Small intestine (tissue), 7 donors: ENCODE results near the gene TUBB1. TPM values are rescaled to one million over a fixed set of nuclear protein-coding genes. Genes with fewer than 3 reads are reported as not detected.

Experiments used
- DNase-seq, 2 donors: peaks; one replicate each; pipeline versions ENCODE4 v3.0.0 to v3.0.0-alpha.2; 2013
- FAIRE-seq: peaks from 2 replicates; lab custom pipeline; 2012; peaks lifted over from hg19 to GRCh38; lab: Jason Lieb, UNC
- H3K27ac ChIP-seq, 3 donors: one replicate each; pipeline ENCODE4 v1.5.1; 2013; ENCODE audit warnings: low read length in 2 of 3, mild to moderate bottlenecking in 2 of 3, control low read depth in 1 of 3, inconsistent platforms in 1 of 3, low read depth in 1 of 3, moderate library complexity in 1 of 3
- H3K27me3 ChIP-seq, 3 donors: one replicate each; pipeline ENCODE4 v1.6.1; 2013; ENCODE audit warnings: low read length in 3 of 3, inconsistent platforms in 1 of 3; ENCODE audit not compliant: control insufficient read depth in 3 of 3, insufficient read depth in 3 of 3
- H3K36me3 ChIP-seq, 3 donors: one replicate each; pipeline ENCODE4 v1.6.1; 2013; ENCODE audit warnings: low read length in 3 of 3, inconsistent platforms in 1 of 3, low read depth in 1 of 3, mild to moderate bottlenecking in 1 of 3, moderate library complexity in 1 of 3; ENCODE audit not compliant: control insufficient read depth in 3 of 3, insufficient read depth in 2 of 3
- H3K4me1 ChIP-seq, 3 donors: one replicate each; pipeline ENCODE4 v1.6.1; 2013; ENCODE audit warnings: low read length in 2 of 3, inconsistent platforms in 1 of 3, low read depth in 1 of 3, mild to moderate bottlenecking in 1 of 3, moderate library complexity in 1 of 3; ENCODE audit not compliant: control insufficient read depth in 3 of 3, insufficient read depth in 2 of 3
- H3K4me3 ChIP-seq, 3 donors: one replicate each; pipeline ENCODE4 v1.5.1; 2013; ENCODE audit warnings: low read length in 3 of 3, control low read depth in 1 of 3, inconsistent platforms in 1 of 3, low read depth in 1 of 3, mild to moderate bottlenecking in 1 of 3, moderate library complexity in 1 of 3
- H3K9me3 ChIP-seq, 2 donors: one replicate each; pipeline ENCODE4 v1.6.1; 2013; ENCODE audit warnings: low read depth in 1 of 2, low read length in 1 of 2; ENCODE audit not compliant: control insufficient read depth in 2 of 2, insufficient read depth in 1 of 2
- WGBS, 3 donors: extraction: QIAGEN DNeasy Blood & Tissue Kit; methylation state at CpG; one replicate each; pipeline ENCODE4 v1.1.7; 2013; 5-methylcytosine and 5-hydroxymethylcytosine counted together
- polyA plus RNA-seq, 4 donors: library from polyadenylated mRNA; stranded (reverse) in 3 of 4; unstranded in 1 of 4; fragments of 200-250 nt in 3 of 4; fragments of 120-200 nt in 1 of 4; gene quantifications; one replicate each; pipeline versions ENCODE4 v1.2.1 to v1.2.3, GENCODE V29; 2013
- donor health status: healthy with polysubstance abuse.
- donor health status: control.
- donor health status: control.
- donor health status: Bipolar disorder and iron deficiency.
- donor health status: healthy.

The TUBB1 gene
- polyA plus RNA-seq, 4 donors, result 0.01 to 0.30 TPM; not detected in 2

DNA sequence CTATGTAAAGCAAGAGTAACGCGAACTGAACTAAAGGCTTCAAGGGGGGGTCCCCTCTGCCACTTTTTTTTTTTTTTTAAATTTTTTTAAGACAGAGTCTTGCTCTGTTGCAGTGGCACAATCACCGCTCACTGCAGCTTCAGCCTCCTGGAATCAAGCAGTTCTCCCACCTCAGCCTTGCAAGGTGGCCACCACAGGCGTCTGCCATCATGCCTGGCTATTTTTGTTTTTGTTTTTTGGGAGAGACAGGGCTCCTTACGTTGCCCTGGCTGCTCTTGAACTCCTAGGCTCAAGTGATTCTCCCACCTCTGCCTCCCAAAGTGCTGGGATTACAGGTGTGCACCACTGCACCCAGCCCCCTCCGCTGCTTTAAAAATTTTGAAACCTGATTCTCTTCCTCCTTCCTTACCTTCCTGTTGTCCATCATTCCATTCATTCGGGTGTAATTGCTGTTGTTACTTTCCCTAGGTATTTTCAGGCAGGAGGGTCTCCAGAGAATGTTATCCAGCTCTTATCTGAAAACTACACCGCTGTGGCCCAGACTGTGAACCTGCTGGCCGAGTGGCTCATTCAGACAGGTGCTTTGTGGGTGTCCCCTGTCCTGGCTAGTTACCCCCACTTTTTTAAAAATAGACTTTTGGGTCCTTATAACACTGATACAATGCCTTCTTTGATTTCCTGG is 32.8 kb upstream of the TUBB1 start:
- 76 to 84% (median 82%) methylated on average over 9 of the region's 9 CpGs for WGBS, 3 donors
- H3K27me3 ChIP-seq, result no peaks in the 10 kb centered on the region
- no peak overlapping the region for H3K27ac ChIP-seq
- no peak for FAIRE-seq
- H3K4me1 ChIP-seq, result peaks cover 0 to 10% (median 6%) of the 10 kb centered on the region in 3 donors
- no peaks in the 10 kb centered on the region for H3K9me3 ChIP-seq
- peaks cover 17 to 39% (median 24%) of the 10 kb centered on the region in 3 donors for H3K36me3 ChIP-seq
- H3K4me3 ChIP-seq, result no peak overlapping the region
- no peak for DNase-seq

DNA sequence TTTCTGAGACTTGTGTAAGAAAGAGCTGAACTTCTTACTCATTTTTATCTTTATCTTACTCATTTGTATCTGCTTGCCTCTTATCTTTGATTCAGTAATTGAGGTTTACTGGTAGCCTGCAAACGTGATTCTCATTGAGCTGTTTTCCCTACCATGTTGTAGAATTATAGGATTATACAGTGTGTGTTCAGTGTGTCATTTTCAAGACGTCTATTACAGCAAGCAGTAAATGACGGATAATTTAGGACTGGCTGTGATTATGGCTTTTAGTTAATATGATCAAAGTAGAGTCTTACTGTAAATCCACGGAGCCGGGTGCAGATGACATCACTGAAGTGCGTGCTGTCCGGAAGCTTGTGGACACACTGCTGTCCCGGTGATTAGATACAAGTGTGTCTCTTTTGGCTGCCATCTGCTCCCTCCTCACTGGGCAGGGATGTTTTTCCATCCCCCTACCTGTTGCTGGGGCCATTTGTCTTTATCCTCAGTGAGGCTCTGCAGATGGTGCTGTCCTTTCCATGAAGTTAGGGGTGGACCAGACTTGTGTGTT is 32.2 kb upstream of the TUBB1 start:
- Histone ChIP-seq H3K4me1 (peaks cover 0 to 10% (median 6%) of the 10 kb centered on the region in 3 donors), H3K9me3 (no peaks in the 10 kb centered on the region), H3K4me3 (no peak overlapping the region), H3K27me3 (no peaks in the 10 kb centered on the region), H3K36me3 (peaks cover 17 to 41% (median 24%) of the 10 kb centered on the region in 3 donors), H3K27ac (no peak overlapping the region)
- FAIRE-seq (no peak), DNase-seq (no peak)
- 73 to 82% (median 79%) methylated on average over 8 of the region's 8 CpGs for WGBS, 3 donors

DNA sequence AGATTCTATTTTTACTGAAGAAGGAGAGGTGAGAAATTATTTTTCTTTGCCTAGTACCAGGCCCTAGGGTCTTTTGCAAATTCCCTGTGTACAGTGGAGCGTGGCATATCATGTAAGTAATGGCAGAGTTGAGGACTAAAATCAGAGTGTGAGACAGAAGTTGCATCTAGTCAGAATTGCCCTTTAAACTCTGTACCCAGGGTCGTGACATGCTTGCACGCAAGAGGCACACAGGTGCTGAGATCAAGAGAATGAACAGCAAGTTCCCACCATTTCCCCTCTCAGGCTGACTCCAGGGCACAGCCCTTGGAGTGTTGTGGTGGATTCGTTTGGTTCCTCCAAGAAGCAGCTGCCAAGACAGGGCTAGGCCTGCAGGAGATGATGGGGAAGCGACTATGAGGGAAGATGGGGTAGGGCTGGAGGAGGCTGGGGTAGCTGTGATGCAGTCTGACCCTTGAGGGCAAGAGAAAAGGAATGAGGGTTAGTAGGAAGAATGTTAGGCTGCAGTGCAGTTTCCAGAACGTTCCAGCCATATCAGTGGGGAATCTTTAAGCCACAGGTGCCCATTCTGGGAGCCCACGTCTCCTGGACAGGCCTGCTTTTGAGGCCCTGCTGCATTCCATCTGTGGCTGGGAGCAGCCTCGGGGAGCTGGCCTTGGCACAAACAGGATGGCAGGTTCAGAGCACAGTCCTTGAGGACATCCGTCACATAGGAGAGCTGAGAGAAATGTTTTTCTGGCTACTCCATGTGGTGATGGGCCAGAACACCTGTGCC is 31.3 kb upstream of the TUBB1 start:
- DNase-seq (no peak), FAIRE-seq (no peak)
- WGBS, 3 donors, result 87 to 89% (median 87%) methylated on average over 9 of the region's 9 CpGs
- H3K9me3 ChIP-seq, result no peaks in the 10 kb centered on the region
- H3K4me1 ChIP-seq, result peaks cover 0 to 3% (median 0%) of the 10 kb centered on the region in 3 donors
- no peak overlapping the region for H3K27ac ChIP-seq
- H3K27me3 ChIP-seq, result no peaks in the 10 kb centered on the region
- H3K4me3 ChIP-seq, result no peak overlapping the region
- peaks cover 20 to 47% (median 24%) of the 10 kb centered on the region in 3 donors for H3K36me3 ChIP-seq

DNA sequence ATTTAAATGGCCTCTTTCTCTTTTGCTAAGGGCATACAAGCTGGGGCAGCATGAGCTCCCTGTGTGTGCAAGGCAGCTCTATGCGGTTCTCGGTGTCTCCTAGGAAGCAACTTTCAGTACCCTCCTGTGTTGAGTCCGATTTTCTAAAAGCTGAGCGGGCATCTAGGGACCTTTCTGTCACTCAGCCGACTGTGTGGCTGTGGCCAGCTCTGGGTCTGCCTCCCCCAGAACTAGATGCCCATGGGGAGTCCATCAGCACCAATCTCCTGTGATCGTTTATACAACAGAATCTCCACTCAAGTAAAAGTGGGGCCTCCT is 30.7 kb upstream of the TUBB1 start:
- DNase-seq (no peak), FAIRE-seq (no peak)
- WGBS, 3 donors, result 92 to 97% (median 94%) methylated on average over 6 of the region's 6 CpGs
- Histone ChIP-seq H3K9me3 (no peaks in the 10 kb centered on the region), H3K4me1 (peaks cover 0 to 3% (median 0%) of the 10 kb centered on the region in 3 donors), H3K27me3 (no peaks in the 10 kb centered on the region), H3K36me3 (peaks cover 23 to 52% (median 28%) of the 10 kb centered on the region in 3 donors), H3K27ac (no peak overlapping the region), H3K4me3 (no peak overlapping the region)

DNA sequence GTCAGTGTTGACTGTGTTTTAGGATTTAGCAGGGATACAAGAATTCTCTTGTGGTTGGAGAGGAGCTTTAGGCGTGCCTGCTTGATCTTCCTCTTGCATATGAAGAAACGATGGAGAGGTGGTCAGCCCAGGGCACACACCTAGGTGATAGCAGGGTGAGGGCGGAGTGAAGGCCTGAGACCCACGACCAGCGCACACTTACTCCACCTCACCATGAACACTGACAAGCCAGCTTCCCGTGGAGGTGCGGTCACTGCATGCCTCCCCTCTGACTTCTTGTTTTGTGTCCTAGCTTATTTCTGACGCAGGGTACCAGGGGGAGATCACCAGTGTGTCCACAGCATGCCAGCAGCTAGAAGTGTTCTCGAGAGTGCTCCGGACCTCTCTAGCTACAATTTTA is 30.0 kb upstream of the TUBB1 start:
- H3K27ac ChIP-seq, result no peak overlapping the region
- DNase-seq, result no peak
- H3K27me3 ChIP-seq, result no peaks in the 10 kb centered on the region
- 90 to 97% (median 91%) methylated on average over 10 of the region's 10 CpGs for WGBS, 3 donors
- peaks cover 0 to under 1% (median 0%) of the 10 kb centered on the region in 3 donors for H3K4me1 ChIP-seq
- H3K9me3 ChIP-seq, result no peaks in the 10 kb centered on the region
- peaks cover 24 to 58% (median 28%) of the 10 kb centered on the region in 3 donors for H3K36me3 ChIP-seq
- H3K4me3 ChIP-seq, result no peak overlapping the region
- FAIRE-seq, result no peak

DNA sequence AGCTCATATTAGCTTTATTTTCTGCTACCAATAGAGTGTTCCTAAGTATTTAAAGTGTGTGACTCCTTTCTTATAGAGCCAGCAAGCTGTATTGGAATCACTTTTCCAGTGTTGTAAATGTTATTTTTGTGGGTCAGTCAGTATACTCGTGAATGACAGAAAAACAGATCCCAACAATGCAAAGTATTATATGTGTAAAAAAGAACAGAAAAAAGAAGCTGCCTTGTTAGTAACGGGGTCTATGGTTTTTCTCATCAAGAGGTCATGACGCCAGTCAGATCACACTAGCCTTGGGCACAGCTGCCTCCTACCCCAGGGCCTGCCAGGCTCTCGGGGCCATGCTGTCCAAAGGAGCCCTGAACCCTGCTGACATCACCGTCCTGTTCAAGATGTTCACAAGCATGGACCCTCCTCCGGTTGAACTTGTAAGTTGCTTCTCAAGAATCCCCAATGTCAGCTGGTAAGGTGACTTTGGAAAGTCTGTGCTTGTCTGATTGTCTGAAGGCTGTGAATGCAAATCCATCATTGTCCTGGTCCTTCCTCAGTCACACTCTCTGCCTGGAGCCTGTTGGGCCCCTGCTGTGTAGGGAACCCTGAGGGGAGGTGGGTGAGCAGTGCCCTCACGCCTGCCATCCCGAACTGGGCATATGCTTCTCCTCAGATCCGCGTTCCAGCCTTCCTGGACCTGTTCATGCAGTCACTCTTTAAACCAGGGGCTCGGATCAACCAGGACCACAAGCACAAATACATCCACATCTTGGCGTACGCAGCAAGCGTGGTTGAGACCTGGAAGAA is 28.4 kb upstream of the TUBB1 start:
- DNase-seq, result no peak
- Histone ChIP-seq H3K36me3 (peaks cover 30 to 72% (median 36%) of the 10 kb centered on the region in 3 donors), H3K27me3 (no peaks in the 10 kb centered on the region), H3K4me3 (no peak overlapping the region), H3K27ac (no peak overlapping the region), H3K4me1 (no peaks in the 10 kb centered on the region), H3K9me3 (no peaks in the 10 kb centered on the region)
- WGBS, 3 donors, result 93 to 96% (median 94%) methylated on average over 14 of the region's 14 CpGs
- no peak for FAIRE-seq

DNA sequence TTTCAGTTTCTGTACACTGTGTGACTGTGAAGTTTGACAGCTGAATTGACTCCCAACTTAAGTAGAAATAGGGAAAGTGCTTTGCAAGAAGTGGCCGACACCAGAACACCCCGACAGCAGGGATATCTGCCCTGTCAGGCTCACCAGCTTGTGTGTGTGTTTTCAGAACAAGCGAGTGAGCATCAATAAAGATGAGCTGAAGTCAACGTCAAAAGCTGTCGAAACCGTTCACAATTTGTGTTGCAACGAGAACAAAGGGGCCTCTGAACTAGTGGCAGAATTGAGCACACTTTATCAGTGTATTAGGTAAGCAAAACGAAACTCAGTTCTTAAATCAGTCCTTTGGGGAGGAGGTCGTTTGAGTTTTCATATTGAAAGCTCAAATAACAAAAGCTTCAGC is 27.5 kb upstream of the TUBB1 start:
- no peak for DNase-seq
- Histone ChIP-seq H3K4me3 (no peak overlapping the region), H3K27me3 (no peaks in the 10 kb centered on the region), H3K27ac (no peak overlapping the region), H3K4me1 (no peaks in the 10 kb centered on the region), H3K9me3 (no peaks in the 10 kb centered on the region), H3K36me3 (peaks cover 36 to 73% (median 36%) of the 10 kb centered on the region in 3 donors)
- WGBS, 3 donors, result 75 to 79% (median 78%) methylated on average over 9 of the region's 9 CpGs
- FAIRE-seq, result no peak

DNA sequence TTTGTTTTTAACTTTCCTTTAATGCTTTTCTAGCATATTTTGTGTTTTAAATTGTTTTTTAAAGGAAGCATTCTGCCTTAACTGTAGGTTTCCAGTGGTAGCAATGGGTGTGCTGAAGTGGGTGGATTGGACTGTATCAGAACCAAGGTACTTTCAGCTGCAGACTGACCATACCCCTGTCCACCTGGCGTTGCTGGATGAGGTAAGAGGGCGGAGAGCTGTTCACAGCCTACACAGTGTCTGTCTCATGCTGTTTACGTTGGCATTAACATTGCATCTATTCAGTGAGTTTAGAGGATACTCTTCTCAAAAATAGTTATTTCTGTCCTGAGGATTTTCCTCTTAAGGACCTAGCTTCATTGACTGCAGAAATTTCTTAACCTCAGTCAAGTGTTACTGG is 26.3 kb upstream of the TUBB1 start:
- Histone ChIP-seq H3K27me3 (no peaks in the 10 kb centered on the region), H3K27ac (peak overlapping the region in 1 of 3 donors; percentile 42), H3K9me3 (no peaks in the 10 kb centered on the region), H3K4me1 (no peaks in the 10 kb centered on the region), H3K4me3 (no peak overlapping the region), H3K36me3 (peaks cover 34 to 77% (median 45%) of the 10 kb centered on the region in 3 donors)
- WGBS, 3 donors, result 75 to 89% (median 83%) methylated on average over 3 of the region's 3 CpGs
- no peak for FAIRE-seq
- DNase-seq, result no peak
